Thyroid gland (tissue), 4 donors: ENCODE results near the gene CPLX1. TPM values are rescaled to one million over a fixed set of nuclear protein-coding genes. Genes with fewer than 3 reads are reported as not detected.

Source experiments
- DNase-seq, 2 donors: peaks; one replicate each; pipeline ENCODE4 v3.0.0-alpha.2; 2019
- H3K27ac ChIP-seq, 3 donors: fragments of 200-600 bp; sonication (generic); 1 replicate in 2 of 3; 2 replicates in 1 of 3; pipeline ENCODE4 v1.5.1; 2016 to 2019; ENCODE audit warnings: mild to moderate bottlenecking in 1 of 3, moderate library complexity in 1 of 3
- H3K27me3 ChIP-seq: fragments of 200-600 bp; sonication (generic); one replicate; pipeline ENCODE4 v1.5.1; 2019
- H3K36me3 ChIP-seq, 2 donors: fragments of 200-600 bp; sonication (generic); one replicate each; pipeline ENCODE4 v1.5.1; 2016 to 2019
- H3K4me1 ChIP-seq, 2 donors: fragments of 200-600 bp; sonication (generic); one replicate each; pipeline ENCODE4 v1.5.1; 2017 to 2019
- H3K4me3 ChIP-seq, 3 donors: fragments of 200-600 bp; sonication (generic); replicated peaks in 1 of 3; 1 replicate in 2 of 3; 2 replicates in 1 of 3; pipeline ENCODE4 v1.5.1; 2016; ENCODE audit warnings: mild to moderate bottlenecking in 1 of 3
- H3K9me3 ChIP-seq: fragments of 200-600 bp; sonication (generic); one replicate; pipeline ENCODE4 v1.5.1; 2017
- POLR2A ChIP-seq, 2 donors: fragments of 450-650 bp; IDR thresholded peaks; one replicate each; pipeline ENCODE4 v1.6.1; 2017; ENCODE audit warnings: antibody characterized with exemption in 2 of 2, mild to moderate bottlenecking in 2 of 2, moderate library complexity in 1 of 2
- WGBS, 2 donors: methylation state at CpG; one replicate each; pipeline ENCODE4 v1.1.5; 2017; 5-methylcytosine and 5-hydroxymethylcytosine counted together
- intact Hi-C: fragments of 100-400 bp; cut with DNase I; formaldehyde crosslinking; loops from one replicate; pipeline ENCODE4 v1.15.1; 2023
- total RNA-seq, 4 donors: library from RNA; depleted of rRNA; stranded (reverse); fragments of >200 nt; gene quantifications; one replicate each; pipeline ENCODE4 v1.2.3, GENCODE V29; 2016
- TF ChIP-seq, protein P1 (sequence below), 6 experiments: fragments of 200-600 bp in 3 of 6; fragments of 450-650 bp in 3 of 6; sonication (generic) in 3 of 6; IDR thresholded peaks; one replicate each; pipeline ENCODE4 v1.5.1; 2016 to 2019; ENCODE audit warnings: antibody characterized with exemption in 6 of 6, mild to moderate bottlenecking in 2 of 6, inconsistent platforms in 1 of 6, moderate library complexity in 1 of 6

The CPLX1 gene
- total RNA-seq, 4 donors from 2014 or later, result 0.75 to 3.2 (median 1.4) TPM; not detected in 1

GRCh38 chr4:866761-867390, 40.9 kb upstream of the CPLX1 start:
- Histone ChIP-seq H3K36me3 (peaks cover 50 to 68% of the 10 kb centered on the region in 2 donors), H3K27me3 (no peaks in the 10 kb centered on the region), H3K4me1 (no peaks in the 10 kb centered on the region), H3K4me3 (no peak overlapping the region), H3K27ac (no peak overlapping the region), H3K9me3 (no peaks in the 10 kb centered on the region)
- intact Hi-C loops, result no loop called here
- TF ChIP-seq, protein P1, sequence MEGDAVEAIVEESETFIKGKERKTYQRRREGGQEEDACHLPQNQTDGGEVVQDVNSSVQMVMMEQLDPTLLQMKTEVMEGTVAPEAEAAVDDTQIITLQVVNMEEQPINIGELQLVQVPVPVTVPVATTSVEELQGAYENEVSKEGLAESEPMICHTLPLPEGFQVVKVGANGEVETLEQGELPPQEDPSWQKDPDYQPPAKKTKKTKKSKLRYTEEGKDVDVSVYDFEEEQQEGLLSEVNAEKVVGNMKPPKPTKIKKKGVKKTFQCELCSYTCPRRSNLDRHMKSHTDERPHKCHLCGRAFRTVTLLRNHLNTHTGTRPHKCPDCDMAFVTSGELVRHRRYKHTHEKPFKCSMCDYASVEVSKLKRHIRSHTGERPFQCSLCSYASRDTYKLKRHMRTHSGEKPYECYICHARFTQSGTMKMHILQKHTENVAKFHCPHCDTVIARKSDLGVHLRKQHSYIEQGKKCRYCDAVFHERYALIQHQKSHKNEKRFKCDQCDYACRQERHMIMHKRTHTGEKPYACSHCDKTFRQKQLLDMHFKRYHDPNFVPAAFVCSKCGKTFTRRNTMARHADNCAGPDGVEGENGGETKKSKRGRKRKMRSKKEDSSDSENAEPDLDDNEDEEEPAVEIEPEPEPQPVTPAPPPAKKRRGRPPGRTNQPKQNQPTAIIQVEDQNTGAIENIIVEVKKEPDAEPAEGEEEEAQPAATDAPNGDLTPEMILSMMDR (IDR thresholded peaks at IDR 0.05), result no peak
- no peak for TF ChIP-seq POLR2A (IDR thresholded peaks at IDR 0.05)
- DNase-seq, result no peak
- 94% methylated on average over 16 to 20 of the region's 28 CpGs for WGBS, 2 donors

DNA sequence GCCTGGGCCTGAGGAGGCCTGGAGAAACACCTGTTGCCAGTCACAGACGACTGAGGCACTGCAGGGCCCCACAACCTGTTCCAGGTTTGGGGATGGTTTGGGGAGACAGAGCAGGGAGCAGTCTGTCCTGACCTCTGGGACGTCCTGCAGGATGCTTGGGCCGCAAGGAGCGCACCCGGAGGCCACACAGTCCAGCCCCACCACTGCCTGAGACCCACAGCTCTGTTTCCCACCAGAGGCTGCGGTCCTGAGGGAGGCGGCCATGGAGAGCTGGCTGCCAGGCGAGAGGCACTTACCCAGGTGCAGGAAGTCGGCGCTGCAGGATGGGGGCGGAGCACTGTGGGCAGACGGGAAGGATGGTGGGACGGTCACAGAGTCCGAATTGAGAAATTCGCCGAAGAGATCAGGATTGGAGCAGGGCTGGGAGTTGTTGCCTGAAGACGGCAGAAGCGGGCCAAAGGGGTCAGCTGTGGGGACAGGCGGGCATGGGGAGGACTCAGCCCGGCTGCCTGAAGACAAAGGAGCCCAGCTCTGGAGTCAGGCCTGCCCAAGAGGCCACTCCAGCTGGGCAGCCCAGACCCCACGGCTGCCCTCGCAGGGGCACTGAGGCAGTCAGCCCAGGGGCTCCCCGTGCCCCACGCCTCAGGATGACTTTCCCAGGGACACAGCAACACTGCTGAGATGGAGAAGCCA, 40.3 kb upstream of the CPLX1 start:
- TF ChIP-seq, protein P1 (IDR thresholded peaks at IDR 0.05), result no peak
- no peak for TF ChIP-seq POLR2A (IDR thresholded peaks at IDR 0.05)
- no peak for DNase-seq
- 94 to 96% methylated on average over 20 to 22 of the region's 24 CpGs for WGBS, 2 donors
- Histone ChIP-seq H3K4me1 (no peaks in the 10 kb centered on the region), H3K4me3 (no peak overlapping the region), H3K9me3 (no peaks in the 10 kb centered on the region), H3K27me3 (no peaks in the 10 kb centered on the region), H3K36me3 (peaks cover 50 to 73% of the 10 kb centered on the region in 2 donors), H3K27ac (no peak overlapping the region)
- intact Hi-C loops, result no loop called here

DNA sequence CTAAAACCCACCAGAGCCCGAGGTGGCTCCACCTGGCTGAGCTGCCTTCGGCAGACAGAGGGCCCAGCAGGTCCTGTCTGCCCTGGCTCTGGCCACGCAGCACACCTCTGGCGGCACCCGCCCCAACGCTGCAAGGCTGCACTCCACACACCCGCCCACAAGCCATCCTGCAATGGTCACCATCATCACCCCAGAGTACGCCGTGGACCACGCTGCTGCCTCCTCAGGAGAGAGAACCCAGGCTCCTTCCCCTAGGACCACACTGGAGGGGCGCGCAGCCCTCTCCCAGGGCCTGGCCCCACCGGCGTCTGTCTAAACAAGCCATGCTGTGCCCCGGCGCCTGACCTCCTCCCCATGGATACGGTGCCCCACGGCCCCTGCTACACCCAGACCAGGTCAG, 39.6 kb upstream of the CPLX1 start:
- Histone ChIP-seq H3K27ac (no peak overlapping the region), H3K9me3 (no peaks in the 10 kb centered on the region), H3K4me1 (no peaks in the 10 kb centered on the region), H3K27me3 (no peaks in the 10 kb centered on the region), H3K36me3 (peaks cover 51 to 78% of the 10 kb centered on the region in 2 donors), H3K4me3 (no peak overlapping the region)
- intact Hi-C loops, result no loop called here
- WGBS, 2 donors, result 95 to 97% methylated on average over 10 to 13 of the region's 18 CpGs
- TF ChIP-seq, protein P1 (IDR thresholded peaks at IDR 0.05), result no peak
- no peak for TF ChIP-seq POLR2A (IDR thresholded peaks at IDR 0.05)
- no peak for DNase-seq

- intact Hi-C loops, result no loop called here
- WGBS, 2 donors, result 92 to 98% methylated on average over 4 to 7 of the region's 11 CpGs
- Histone ChIP-seq H3K36me3 (peaks cover 51 to 79% of the 10 kb centered on the region in 2 donors), H3K27me3 (no peaks in the 10 kb centered on the region), H3K4me1 (no peaks in the 10 kb centered on the region), H3K27ac (no peak overlapping the region), H3K4me3 (no peak overlapping the region), H3K9me3 (no peaks in the 10 kb centered on the region)
- TF ChIP-seq POLR2A (IDR thresholded peaks at IDR 0.05), result no peak
- TF ChIP-seq, protein P1 (IDR thresholded peaks at IDR 0.05), result no peak
- no peak for DNase-seq
Observed at GRCh38 chr4:865121-865465, 39.2 kb upstream of the CPLX1 start.

- no peak overlapping the region for H3K4me3 ChIP-seq
- no peaks in the 10 kb centered on the region for H3K4me1 ChIP-seq
- TF ChIP-seq, protein P1 (IDR thresholded peaks at IDR 0.05), result no peak
- TF ChIP-seq POLR2A (IDR thresholded peaks at IDR 0.05), result no peak
- 96% methylated on average over 27 to 30 of the region's 42 CpGs for WGBS, 2 donors
- H3K36me3 ChIP-seq, result peaks cover 49 to 76% of the 10 kb centered on the region in 2 donors
- H3K27me3 ChIP-seq, result no peaks in the 10 kb centered on the region
- intact Hi-C loops, result no loop called here
- H3K27ac ChIP-seq, result no peak overlapping the region
- no peaks in the 10 kb centered on the region for H3K9me3 ChIP-seq
- no peak for DNase-seq
Observed at GRCh38 chr4:864456-865120, 38.7 kb upstream of the CPLX1 start.
